ENCODE results near the gene CMKLR1.

Gene CMKLR1

GRCh38 chr12:108360487-108360886 lies 21.4 kb upstream of the CMKLR1 start:
- no peak for DNase-seq

- no peak for DNase-seq
Measured at GRCh38 chr12:108360057-108360456, 20.9 kb upstream of the CMKLR1 start.

GRCh38 chr12:108358580-108358965 lies 19.5 kb upstream of the CMKLR1 start:
- DNase-seq, result no peak

GRCh38 chr12:108357834-108358579 lies 18.9 kb upstream of the CMKLR1 start:
- DNase-seq, result no peak

GRCh38 chr12:108356835-108357806 lies 18.0 kb upstream of the CMKLR1 start:
- no peak for DNase-seq

- no peak for DNase-seq
Measured at GRCh38 chr12:108355069-108355468, 16.0 kb upstream of the CMKLR1 start.

- DNase-seq, result no peak
Measured at GRCh38 chr12:108352591-108352990, 13.5 kb upstream of the CMKLR1 start.

- no peak for DNase-seq
Measured at GRCh38 chr12:108350511-108350910, 11.4 kb upstream of the CMKLR1 start.

GRCh38 chr12:108349278-108349688 lies 10.2 kb upstream of the CMKLR1 start:
- DNase-seq, result no peak

GRCh38 chr12:108348842-108349241 lies 9.7 kb upstream of the CMKLR1 start:
- no peak for DNase-seq

- DNase-seq, result no peak
Measured at GRCh38 chr12:108346727-108347710, 7.9 kb upstream of the CMKLR1 start.

- no peak for DNase-seq
Measured at GRCh38 chr12:108345716-108346633, 6.9 kb upstream of the CMKLR1 start.

- DNase-seq, result no peak
Measured at GRCh38 chr12:108342985-108343384, 3.9 kb upstream of the CMKLR1 start.

- no peak for DNase-seq
Measured at GRCh38 chr12:108341854-108342847, 3.0 kb upstream of the CMKLR1 start.

GRCh38 chr12:108341356-108341755 lies 2.2 kb upstream of the CMKLR1 start:
- no peak for DNase-seq

GRCh38 chr12:108340037-108340436 lies 926 bp upstream of the CMKLR1 start:
- no peak for DNase-seq

GRCh38 chr12:108337235-108338223 lies 1.6 kb downstream of the CMKLR1 start:
- DNase-seq, result no peak

- no peak for DNase-seq
Measured at GRCh38 chr12:108335349-108336119, 3.6 kb downstream of the CMKLR1 start.

All from stimulated activated CD4-positive, alpha-beta T cell treated with anti-CD3 and anti-CD28 coated beads, Interleukin-12 subunit alpha, Interleukin-12 subunit beta, amount 100 ng/mL, for 4 hours (primary cell).